ENCODE data around the gene EGLN3. TPM values are rescaled to one million over a fixed set of nuclear protein-coding genes. Genes with fewer than 3 reads are reported as not detected.

The EGLN3 gene
- polyA plus RNA-seq, 1 donor from 2014 or later: not detected

- Histone ChIP-seq H3K27ac (ENCODE audit: low read length) (no peak overlapping the region), H3F3A (ENCODE audit: insufficient read depth, low read length, poor library complexity, severe bottlenecking) (no peaks in the 10 kb centered on the region), H3K9me3 (ENCODE audit: low read length) (no peaks in the 10 kb centered on the region), H4K20me1 (ENCODE audit: insufficient read depth) (no peaks in the 10 kb centered on the region), H2AFZ (ENCODE audit: low read depth, low read length) (no peak overlapping the region), H3K27me3 (ENCODE audit: insufficient read depth, low read depth, low read length) (no peaks in the 10 kb centered on the region), H3K9me2 (ENCODE audit: insufficient read depth, low read length) (no peaks in the 10 kb centered on the region), H3K4me2 (ENCODE audit: low read length) (no peak overlapping the region), H3K9ac (ENCODE audit: low read length) (no peak overlapping the region), H3K36me3 (ENCODE audit: insufficient read depth, low read length) (no peaks in the 10 kb centered on the region), H3K79me2 (replicated peaks; ENCODE audit: insufficient read depth, low read length) (no peaks in the 10 kb centered on the region), H3K4me3 (ENCODE audit: low read length) (no peak overlapping the region)
- TF ChIP-seq SMC3 (conservative IDR thresholded peaks at IDR 0.05; ENCODE audit: poor library complexity): no peak
- no peak for TF ChIP-seq MXI1 (conservative IDR thresholded peaks at IDR 0.05; ENCODE audit: poor library complexity, severe bottlenecking)
- TF ChIP-seq EZH2 (IDR thresholded peaks at IDR 0.05; ENCODE audit: borderline replicate concordance, insufficient read depth, low read length, poor library complexity, severe bottlenecking): no peak
- TF ChIP-seq POLR2AphosphoS5 (IDR thresholded peaks at IDR 0.05): no peak
- TF ChIP-seq, protein P1, sequence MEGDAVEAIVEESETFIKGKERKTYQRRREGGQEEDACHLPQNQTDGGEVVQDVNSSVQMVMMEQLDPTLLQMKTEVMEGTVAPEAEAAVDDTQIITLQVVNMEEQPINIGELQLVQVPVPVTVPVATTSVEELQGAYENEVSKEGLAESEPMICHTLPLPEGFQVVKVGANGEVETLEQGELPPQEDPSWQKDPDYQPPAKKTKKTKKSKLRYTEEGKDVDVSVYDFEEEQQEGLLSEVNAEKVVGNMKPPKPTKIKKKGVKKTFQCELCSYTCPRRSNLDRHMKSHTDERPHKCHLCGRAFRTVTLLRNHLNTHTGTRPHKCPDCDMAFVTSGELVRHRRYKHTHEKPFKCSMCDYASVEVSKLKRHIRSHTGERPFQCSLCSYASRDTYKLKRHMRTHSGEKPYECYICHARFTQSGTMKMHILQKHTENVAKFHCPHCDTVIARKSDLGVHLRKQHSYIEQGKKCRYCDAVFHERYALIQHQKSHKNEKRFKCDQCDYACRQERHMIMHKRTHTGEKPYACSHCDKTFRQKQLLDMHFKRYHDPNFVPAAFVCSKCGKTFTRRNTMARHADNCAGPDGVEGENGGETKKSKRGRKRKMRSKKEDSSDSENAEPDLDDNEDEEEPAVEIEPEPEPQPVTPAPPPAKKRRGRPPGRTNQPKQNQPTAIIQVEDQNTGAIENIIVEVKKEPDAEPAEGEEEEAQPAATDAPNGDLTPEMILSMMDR (IDR thresholded peaks at IDR 0.05; ENCODE audit: poor library complexity, severe bottlenecking): no peak
- no peak for TF ChIP-seq REST (IDR thresholded peaks at IDR 0.05; ENCODE audit: borderline replicate concordance)
- TF ChIP-seq RAD21 (conservative IDR thresholded peaks at IDR 0.05): no peak
- no peak for TF ChIP-seq TAF1 (IDR thresholded peaks at IDR 0.05; ENCODE audit: low read depth)
- no peak for TF ChIP-seq EP300 (conservative IDR thresholded peaks at IDR 0.05; ENCODE audit: poor library complexity, severe bottlenecking)
Observed at GRCh38 chr14:33904609-33905008, 46.3 kb downstream of the EGLN3 start.

GRCh38 chr14:33903369-33903768 lies 47.5 kb downstream of the EGLN3 start:
- no peak overlapping the region for H3K4me2 ChIP-seq (ENCODE audit: low read length)
- H3K27me3 ChIP-seq (ENCODE audit: insufficient read depth, low read depth, low read length): no peaks in the 10 kb centered on the region
- no peaks in the 10 kb centered on the region for H3K9me2 ChIP-seq (ENCODE audit: insufficient read depth, low read length)
- H4K20me1 ChIP-seq (ENCODE audit: insufficient read depth): no peaks in the 10 kb centered on the region
- H3K36me3 ChIP-seq (ENCODE audit: insufficient read depth, low read length): no peaks in the 10 kb centered on the region
- no peaks in the 10 kb centered on the region for H3F3A ChIP-seq (ENCODE audit: insufficient read depth, low read length, poor library complexity, severe bottlenecking)
- H3K4me3 ChIP-seq (ENCODE audit: low read length): no peak overlapping the region
- no peaks in the 10 kb centered on the region for H3K9me3 ChIP-seq (ENCODE audit: low read length)
- TF ChIP-seq, protein P1 (IDR thresholded peaks at IDR 0.05; ENCODE audit: poor library complexity, severe bottlenecking): no peak
- no peak for TF ChIP-seq REST (IDR thresholded peaks at IDR 0.05; ENCODE audit: borderline replicate concordance)
- TF ChIP-seq TAF1 (IDR thresholded peaks at IDR 0.05; ENCODE audit: low read depth): no peak
- no peak for TF ChIP-seq RAD21 (conservative IDR thresholded peaks at IDR 0.05)
- no peak for TF ChIP-seq EZH2 (IDR thresholded peaks at IDR 0.05; ENCODE audit: borderline replicate concordance, insufficient read depth, low read length, poor library complexity, severe bottlenecking)
- TF ChIP-seq MXI1 (conservative IDR thresholded peaks at IDR 0.05; ENCODE audit: poor library complexity, severe bottlenecking): no peak
- H3K27ac ChIP-seq (ENCODE audit: low read length): no peak overlapping the region
- no peaks in the 10 kb centered on the region for H3K79me2 ChIP-seq (replicated peaks; ENCODE audit: insufficient read depth, low read length)
- no peak overlapping the region for H2AFZ ChIP-seq (ENCODE audit: low read depth, low read length)
- no peak overlapping the region for H3K9ac ChIP-seq (ENCODE audit: low read length)

All from neural cell (in vitro differentiated cells).